SH-SY5Y (cell line): Measurements from ENCODE around the gene ARL9.

ENCODE experiments used
- GATA2 ChIP-seq: IDR thresholded peaks from 2 replicates; pipeline ENCODE4 v1.6.1; 2011; ENCODE audit warnings: mild to moderate bottlenecking, low read depth, low read length
- GATA3 ChIP-seq: IDR thresholded peaks from 2 replicates; pipeline ENCODE4 v1.6.1; 2011; ENCODE audit warnings: low read depth, mild to moderate bottlenecking, low read length, moderate library complexity

DNA sequence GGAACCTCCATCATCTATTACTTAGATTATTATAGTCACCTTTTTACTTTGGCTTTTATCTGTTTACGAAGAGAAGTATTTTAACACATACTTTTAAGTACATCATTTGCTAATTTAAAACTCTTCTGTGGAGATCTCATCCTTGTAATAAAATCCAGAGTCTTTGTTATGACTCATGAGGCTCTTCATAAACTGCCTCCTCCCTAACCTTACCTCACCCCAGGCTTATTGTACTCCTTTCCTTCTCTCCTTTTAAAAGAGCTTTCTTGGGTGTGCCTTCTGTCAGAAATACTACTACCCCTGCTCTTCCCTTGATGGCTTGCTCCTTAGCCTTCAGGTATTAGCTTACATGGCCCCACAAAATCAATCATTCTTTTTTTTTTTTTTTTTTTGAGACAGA lies 6.6 kb downstream of the ARL9 start:
- no peak for TF ChIP-seq GATA2
- no peak for TF ChIP-seq GATA3
